MCF 10A (cell line): ENCODE results near the gene COTL1. TPM values are rescaled to one million over a fixed set of nuclear protein-coding genes. Genes with fewer than 3 reads are reported as not detected.
"Not testable (repeated sequence)": the region's sequence is repeated elsewhere in the genome, so short reads cannot be mapped to it uniquely, and the experiment has no call there.

Experiments
- BruUV-seq: library from RNA; stranded (reverse); fragments of 400-500 nt; replicated peaks from 2 replicates; lab custom pipeline; 2021; lab: Mats Ljungman, UMichigan
- CTCF ChIA-PET: fragments of 300-600 bp; sonication (Branson Sonifier 250); formaldehyde crosslinking; extraction: SDS; loops from one replicate; lab custom pipeline; 2021; ENCODE audit warnings: antibody characterized with exemption, inconsistent platforms; lab: Yijun Ruan, JAX
- POLR2A ChIA-PET: fragments of 300-600, 350-650 bp; sonication (Branson Sonifier 250); formaldehyde crosslinking; extraction: SDS; loops from one replicate; lab custom pipeline; 2020; ENCODE audit warnings: antibody characterized with exemption, inconsistent platforms; lab: Yijun Ruan, JAX
- DNase-seq: peaks from one replicate; pipeline ENCODE4 v3.0.0-alpha.2; 2018; ENCODE audit not compliant: unreplicated experiment
- H3K27ac Mint-ChIP-seq: one replicate; pipeline ENCODE4 v1.8.0; 2022; ENCODE audit warnings: mild to moderate bottlenecking, low read depth, mixed read lengths; ENCODE audit not compliant: unreplicated experiment
- H3K27me3 Mint-ChIP-seq: one replicate; pipeline ENCODE4 v1.8.0; 2022; ENCODE audit warnings: mixed read lengths; ENCODE audit not compliant: insufficient read depth, unreplicated experiment
- H3K36me3 Mint-ChIP-seq: one replicate; pipeline ENCODE4 v1.8.0; 2022; ENCODE audit warnings: mild to moderate bottlenecking, moderate library complexity, mixed read lengths; ENCODE audit not compliant: insufficient read depth, unreplicated experiment
- H3K4me1 Mint-ChIP-seq: one replicate; pipeline ENCODE4 v1.8.0; 2022; ENCODE audit warnings: mixed read lengths; ENCODE audit not compliant: insufficient read depth, unreplicated experiment
- H3K4me3 Mint-ChIP-seq: one replicate; pipeline ENCODE4 v1.8.0; 2022; ENCODE audit warnings: mild to moderate bottlenecking, moderate library complexity, mixed read lengths; ENCODE audit not compliant: unreplicated experiment
- H3K9me3 Mint-ChIP-seq: one replicate; pipeline ENCODE4 v1.8.0; 2022; ENCODE audit warnings: mixed read lengths; ENCODE audit not compliant: unreplicated experiment
- intact Hi-C: fragments of 100-400 bp; cut with micrococcal nuclease; formaldehyde crosslinking; loops from 2 replicates; pipeline ENCODE4 v1.14.1; 2022
- total RNA-seq: library from RNA; stranded (reverse); gene quantifications from 2 replicates; pipeline ENCODE4 v1.2.3, GENCODE V29; 2022
- TF ChIP-seq, protein P1 (sequence below): fragments of 200-600 bp; IDR thresholded peaks from one replicate; pipeline ENCODE4 v1.8.0; 2022; ENCODE audit warnings: antibody characterized with exemption, mild to moderate bottlenecking; ENCODE audit not compliant: unreplicated experiment

Gene COTL1
- total RNA-seq, 1 experiment from 2014 or later, result 269 TPM

DNA sequence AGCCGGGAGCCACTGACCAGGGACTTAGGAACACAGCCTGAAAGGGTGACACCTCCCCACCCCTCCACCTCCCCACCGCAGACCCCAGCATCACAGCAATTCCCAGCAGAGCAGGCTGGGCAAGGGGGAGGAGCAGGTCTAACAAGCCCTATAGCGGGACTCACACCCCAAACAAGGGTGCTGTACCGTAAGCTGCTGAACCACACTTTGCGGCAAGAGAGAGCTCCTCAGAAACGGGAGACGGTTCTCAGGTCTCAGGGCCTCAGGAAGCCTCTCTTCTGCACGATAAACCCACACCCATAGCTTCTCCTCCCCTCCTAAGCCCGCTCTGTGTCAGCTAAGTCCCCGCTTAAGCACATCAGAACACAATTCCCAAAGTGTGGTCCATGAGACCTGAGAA is 11.7 kb upstream of the COTL1 start:
- CTCF ChIA-PET, result interaction anchor here (0.6 to 1.6 kb wide), 5 partner anchors 43 to 195 kb away, joined by 3 to 5 read pairs (median 4); no protein-coding TSS in a partner anchor
- BruUV-seq, result no TSS peak
- DNase-seq, result no peak

DNA sequence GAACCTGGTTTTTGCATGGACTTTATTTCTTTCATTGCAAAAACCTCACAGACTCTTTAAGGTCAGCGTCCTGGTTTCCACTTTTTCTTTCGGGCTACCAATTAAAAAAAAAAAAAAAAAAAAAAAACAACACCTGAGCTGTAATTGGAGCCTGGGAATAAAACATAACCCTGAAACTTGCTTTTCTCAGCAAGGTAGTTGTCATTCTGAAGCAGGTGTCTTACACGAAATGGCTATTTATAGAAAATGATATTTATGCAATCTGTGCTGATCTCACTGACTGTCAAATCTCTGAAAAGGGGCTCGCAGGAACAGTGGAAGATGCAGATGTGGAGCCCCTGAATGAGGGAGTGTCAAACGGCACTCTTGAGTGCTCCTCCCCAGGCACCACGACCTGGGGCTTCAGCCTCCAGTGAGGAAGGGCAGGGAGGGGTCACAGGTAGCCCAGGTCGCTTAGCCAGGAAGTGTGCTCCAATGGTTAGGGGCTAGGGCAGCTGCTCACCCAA is 10.4 kb upstream of the COTL1 start:
- no peak overlapping the region for H3K27ac Mint-ChIP-seq
- no peak for DNase-seq
- BruUV-seq, result no TSS peak
- no peak overlapping the region for H3K4me3 Mint-ChIP-seq
- H3K4me1 Mint-ChIP-seq, result no peaks in the 10 kb centered on the region
- H3K36me3 Mint-ChIP-seq, result no peaks in the 10 kb centered on the region
- intact Hi-C loops, result no loop called here
- ChIA-PET POLR2A (interaction anchor here (1.6 to 1.7 kb wide), 2 partner anchors 10 to 343 kb away, joined by 4 read pairs; partner anchors contain the start of gene COTL1), CTCF (interaction anchor here (0.7 to 2.1 kb wide), 2 partner anchors 111 to 117 kb away, joined by 3 to 7 read pairs; no protein-coding TSS in a partner anchor)
- H3K27me3 Mint-ChIP-seq, result no peaks in the 10 kb centered on the region
- no peaks in the 10 kb centered on the region for H3K9me3 Mint-ChIP-seq
- TF ChIP-seq, protein P1, sequence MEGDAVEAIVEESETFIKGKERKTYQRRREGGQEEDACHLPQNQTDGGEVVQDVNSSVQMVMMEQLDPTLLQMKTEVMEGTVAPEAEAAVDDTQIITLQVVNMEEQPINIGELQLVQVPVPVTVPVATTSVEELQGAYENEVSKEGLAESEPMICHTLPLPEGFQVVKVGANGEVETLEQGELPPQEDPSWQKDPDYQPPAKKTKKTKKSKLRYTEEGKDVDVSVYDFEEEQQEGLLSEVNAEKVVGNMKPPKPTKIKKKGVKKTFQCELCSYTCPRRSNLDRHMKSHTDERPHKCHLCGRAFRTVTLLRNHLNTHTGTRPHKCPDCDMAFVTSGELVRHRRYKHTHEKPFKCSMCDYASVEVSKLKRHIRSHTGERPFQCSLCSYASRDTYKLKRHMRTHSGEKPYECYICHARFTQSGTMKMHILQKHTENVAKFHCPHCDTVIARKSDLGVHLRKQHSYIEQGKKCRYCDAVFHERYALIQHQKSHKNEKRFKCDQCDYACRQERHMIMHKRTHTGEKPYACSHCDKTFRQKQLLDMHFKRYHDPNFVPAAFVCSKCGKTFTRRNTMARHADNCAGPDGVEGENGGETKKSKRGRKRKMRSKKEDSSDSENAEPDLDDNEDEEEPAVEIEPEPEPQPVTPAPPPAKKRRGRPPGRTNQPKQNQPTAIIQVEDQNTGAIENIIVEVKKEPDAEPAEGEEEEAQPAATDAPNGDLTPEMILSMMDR, result no peak

More for the DNA sequence above, 11.7 kb upstream of the COTL1 start:
- H3K4me1 Mint-ChIP-seq, result no peaks in the 10 kb centered on the region
- H3K9me3 Mint-ChIP-seq, result no peaks in the 10 kb centered on the region
- TF ChIP-seq, protein P1, result no peak
- intact Hi-C loops, result no loop called here
- no peak overlapping the region for H3K4me3 Mint-ChIP-seq
- H3K36me3 Mint-ChIP-seq, result no peaks in the 10 kb centered on the region
- H3K27ac Mint-ChIP-seq, result no peak overlapping the region
- POLR2A ChIA-PET, result interaction anchor here (1.6 to 1.7 kb wide), 2 partner anchors 12 to 341 kb away, joined by 4 read pairs; partner anchors contain the start of gene COTL1
- no peaks in the 10 kb centered on the region for H3K27me3 Mint-ChIP-seq

DNA sequence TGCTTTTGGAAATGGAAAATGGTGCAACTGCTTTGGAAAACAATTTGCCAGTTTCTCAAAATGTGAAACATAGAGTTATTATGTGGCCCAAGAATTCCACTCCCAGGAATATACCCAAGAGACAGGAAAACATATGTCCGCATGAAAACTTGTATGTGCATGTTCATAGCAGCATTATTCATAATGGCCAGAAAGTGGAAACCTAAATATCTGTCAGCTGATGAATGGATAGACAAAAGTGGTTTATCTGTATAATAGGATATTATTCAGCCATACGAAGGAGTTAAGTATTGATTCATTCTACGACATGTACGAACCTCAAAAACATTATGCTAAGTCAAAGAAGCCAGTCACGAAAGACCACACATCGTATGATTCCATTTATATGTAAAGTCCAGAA is 7.7 kb upstream of the COTL1 start:
- POLR2A ChIA-PET, result no interaction called here
- DNase-seq, result no peak
- CTCF ChIA-PET, result interaction anchor here (0.6 to 5.2 kb wide), 3 partner anchors 113 to 156 kb away, joined by 4 to 56 read pairs (median 6); no protein-coding TSS in a partner anchor
- Mint-ChIP-seq H3K27ac (no peak overlapping the region), H3K36me3 (no peaks in the 10 kb centered on the region), H3K4me3 (no peak overlapping the region), H3K9me3 (no peaks in the 10 kb centered on the region), H3K4me1 (no peaks in the 10 kb centered on the region), H3K27me3 (no peaks in the 10 kb centered on the region)
- intact Hi-C loops, result no loop called here
- TF ChIP-seq, protein P1, result no peak
- BruUV-seq, result no TSS peak

DNA sequence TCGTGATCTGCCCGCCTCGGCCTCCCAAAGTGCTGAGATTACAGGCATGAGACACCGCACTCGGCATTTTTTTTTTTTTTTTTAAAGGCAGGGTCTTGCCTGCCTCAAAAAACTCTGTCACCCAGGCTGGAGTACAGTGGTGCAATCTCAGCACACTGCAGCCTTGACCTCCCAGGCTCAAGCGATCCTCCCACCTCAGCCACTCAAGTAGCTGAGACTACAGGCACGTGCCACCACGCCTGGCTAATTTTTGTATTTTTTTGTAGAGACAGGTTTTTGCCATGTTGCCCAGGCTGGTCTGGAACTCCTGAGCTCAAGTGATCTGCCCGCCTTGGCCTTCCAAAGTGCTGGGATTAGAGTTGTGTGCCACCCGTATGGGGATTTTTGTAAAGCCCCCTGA is 3.0 kb upstream of the COTL1 start:
- not testable (repeated sequence) for H3K4me3 Mint-ChIP-seq, H3K27ac Mint-ChIP-seq, H3K36me3 Mint-ChIP-seq, H3K27me3 Mint-ChIP-seq, DNase-seq, H3K9me3 Mint-ChIP-seq, BruUV-seq
- CTCF ChIA-PET, result interaction anchor here (0.5 to 5.2 kb wide), 18 partner anchors 8 to 598 kb away, joined by 3 to 56 read pairs (median 4); no protein-coding TSS in a partner anchor
- POLR2A ChIA-PET, result interaction anchor here (1.2 to 2.7 kb wide), 2 partner anchors 22 to 105 kb away, joined by 4 to 12 read pairs; no protein-coding TSS in a partner anchor
- H3K4me1 Mint-ChIP-seq, result peaks cover 17% of the 10 kb centered on the region
- intact Hi-C loops, result loop anchor here (5.0 kb wide), 2 partner anchors 331 to 344 kb away; no protein-coding TSS in a partner anchor
